Thyroid gland (tissue), 4 donors: ENCODE results near the gene CA10.

Experiments
- POLR2A ChIP-seq, 2 donors: fragments of 450-650 bp; IDR thresholded peaks; one replicate each; pipeline ENCODE4 v1.6.1; 2017; ENCODE audit warnings: antibody characterized with exemption in 2 of 2, mild to moderate bottlenecking in 2 of 2, moderate library complexity in 1 of 2
- TF ChIP-seq, protein P1 (sequence below), 6 experiments: fragments of 200-600 bp in 3 of 6; fragments of 450-650 bp in 3 of 6; sonication (generic) in 3 of 6; IDR thresholded peaks; one replicate each; pipeline ENCODE4 v1.5.1; 2016 to 2019; ENCODE audit warnings: antibody characterized with exemption in 6 of 6, mild to moderate bottlenecking in 2 of 6, inconsistent platforms in 1 of 6, moderate library complexity in 1 of 6

DNA sequence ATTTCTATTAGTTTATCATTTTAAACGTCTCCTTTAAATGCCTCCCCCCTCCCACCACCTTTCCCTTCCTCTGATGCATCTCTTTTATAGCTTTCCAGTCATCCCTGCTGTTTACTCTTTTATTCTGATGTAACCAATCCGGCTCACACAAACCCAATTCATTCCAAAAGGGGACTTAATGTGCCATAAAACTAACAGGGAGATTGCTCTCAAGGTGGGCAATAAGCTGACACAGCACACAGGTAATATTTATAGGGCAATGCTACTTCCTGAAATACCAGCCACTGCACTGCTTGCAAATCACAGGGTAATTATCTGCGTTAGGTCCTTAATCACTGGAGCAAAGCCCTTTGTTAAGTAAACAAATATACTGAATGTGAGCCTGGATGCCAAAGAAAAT lies 23.3 kb upstream of the CA10 start:
- TF ChIP-seq POLR2A (IDR thresholded peaks at IDR 0.05): no peak
- TF ChIP-seq, protein P1, sequence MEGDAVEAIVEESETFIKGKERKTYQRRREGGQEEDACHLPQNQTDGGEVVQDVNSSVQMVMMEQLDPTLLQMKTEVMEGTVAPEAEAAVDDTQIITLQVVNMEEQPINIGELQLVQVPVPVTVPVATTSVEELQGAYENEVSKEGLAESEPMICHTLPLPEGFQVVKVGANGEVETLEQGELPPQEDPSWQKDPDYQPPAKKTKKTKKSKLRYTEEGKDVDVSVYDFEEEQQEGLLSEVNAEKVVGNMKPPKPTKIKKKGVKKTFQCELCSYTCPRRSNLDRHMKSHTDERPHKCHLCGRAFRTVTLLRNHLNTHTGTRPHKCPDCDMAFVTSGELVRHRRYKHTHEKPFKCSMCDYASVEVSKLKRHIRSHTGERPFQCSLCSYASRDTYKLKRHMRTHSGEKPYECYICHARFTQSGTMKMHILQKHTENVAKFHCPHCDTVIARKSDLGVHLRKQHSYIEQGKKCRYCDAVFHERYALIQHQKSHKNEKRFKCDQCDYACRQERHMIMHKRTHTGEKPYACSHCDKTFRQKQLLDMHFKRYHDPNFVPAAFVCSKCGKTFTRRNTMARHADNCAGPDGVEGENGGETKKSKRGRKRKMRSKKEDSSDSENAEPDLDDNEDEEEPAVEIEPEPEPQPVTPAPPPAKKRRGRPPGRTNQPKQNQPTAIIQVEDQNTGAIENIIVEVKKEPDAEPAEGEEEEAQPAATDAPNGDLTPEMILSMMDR (IDR thresholded peaks at IDR 0.05): no peak
